CD14-positive monocyte (primary cell): ENCODE results near the gene GLRX3. TPM values are rescaled to one million over a fixed set of nuclear protein-coding genes. Genes with fewer than 3 reads are reported as not detected.

ENCODE experiments used
- DNase-seq, 3 donors: peaks; one replicate each; pipeline ENCODE4 v3.0.0-alpha.2; 2011 to 2022
- H2AFZ ChIP-seq: 2 replicates; pipeline ENCODE4 v1.6.0; 2012; ENCODE audit warnings: mild to moderate bottlenecking, low read depth, low read length, inconsistent platforms; ENCODE audit not compliant: insufficient read depth, poor library complexity, severe bottlenecking
- H3K27ac ChIP-seq, 2 donors: 1 replicate in 1 of 2; 2 replicates in 1 of 2; pipeline ENCODE4 v1.5.1; 2012 to 2013; ENCODE audit warnings: low read length in 2 of 2, control low read depth in 1 of 2, inconsistent platforms in 1 of 2, low read depth in 1 of 2, mild to moderate bottlenecking in 1 of 2
- H3K27me3 ChIP-seq, 2 donors: one replicate each; pipeline versions ENCODE4 v1.6.0 to v1.6.1; 2011 to 2013; ENCODE audit warnings: low read length in 2 of 2; ENCODE audit not compliant: control insufficient read depth in 2 of 2, insufficient read depth in 2 of 2
- H3K36me3 ChIP-seq, 2 donors: replicated peaks in 1 of 2; 1 replicate in 1 of 2; 2 replicates in 1 of 2; pipeline versions ENCODE4 v1.5.1 to v1.6.1; 2012 to 2013; ENCODE audit warnings: low read length in 2 of 2, control low read depth in 1 of 2, inconsistent platforms in 1 of 2, mild to moderate bottlenecking in 1 of 2; ENCODE audit not compliant: insufficient read depth in 2 of 2, control insufficient read depth in 1 of 2
- H3K4me1 ChIP-seq, 2 donors: 1 replicate in 1 of 2; 2 replicates in 1 of 2; pipeline versions ENCODE4 v1.5.1 to v1.6.1; 2012 to 2013; ENCODE audit warnings: low read length in 2 of 2, control low read depth in 1 of 2, inconsistent platforms in 1 of 2, mild to moderate bottlenecking in 1 of 2, moderate library complexity in 1 of 2; ENCODE audit not compliant: insufficient read depth in 2 of 2, control insufficient read depth in 1 of 2
- H3K4me2 ChIP-seq: replicated peaks from 2 replicates; pipeline ENCODE3; 2012; ENCODE audit warnings: low read length, moderate library complexity, mild to moderate bottlenecking; ENCODE audit not compliant: poor library complexity, severe bottlenecking; ENCODE audit errors: extremely low read depth
- H3K4me3 ChIP-seq, 3 experiments: fragments of 200-600 bp in 1 of 3; sonication (generic) in 1 of 3; replicated peaks in 1 of 3; 1 replicate in 2 of 3; 2 replicates in 1 of 3; pipeline ENCODE4 v1.5.1; 2011 to 2013; ENCODE audit warnings: low read length in 3 of 3, mild to moderate bottlenecking in 3 of 3, control low read depth in 2 of 3, low read depth in 2 of 3, inconsistent platforms in 1 of 3, moderate library complexity in 1 of 3
- H3K79me2 ChIP-seq: 2 replicates; pipeline ENCODE4 v1.6.0; 2012; ENCODE audit warnings: mild to moderate bottlenecking, control low read depth, inconsistent platforms, low read length, moderate library complexity; ENCODE audit not compliant: insufficient read depth
- H3K9ac ChIP-seq: 2 replicates; pipeline ENCODE4 v1.6.0; 2017; ENCODE audit warnings: low read length, mild to moderate bottlenecking; ENCODE audit not compliant: insufficient read depth, poor library complexity, severe bottlenecking
- H3K9me3 ChIP-seq, 2 donors: replicated peaks in 1 of 2; 1 replicate in 1 of 2; 2 replicates in 1 of 2; pipeline versions ENCODE4 v1.5.1 to v1.6.1; 2012 to 2013; ENCODE audit warnings: low read length in 2 of 2, control low read depth in 1 of 2; ENCODE audit not compliant: control insufficient read depth in 1 of 2, insufficient read depth in 1 of 2
- H4K20me1 ChIP-seq: 2 replicates; pipeline ENCODE4 v1.6.0; 2012; ENCODE audit warnings: mild to moderate bottlenecking, low read length, control low read depth, moderate library complexity; ENCODE audit not compliant: insufficient read depth
- H3K27ac Mint-ChIP-seq, 7 donors: one replicate each; pipeline ENCODE4 v1.8.0; 2020; ENCODE audit warnings: mild to moderate bottlenecking in 7 of 7, mixed read lengths in 7 of 7, moderate library complexity in 6 of 7, inconsistent platforms in 2 of 7
- H3K27me3 Mint-ChIP-seq, 3 donors: one replicate each; pipeline ENCODE4 v1.8.0; 2021 to 2022; ENCODE audit warnings: low read depth in 3 of 3, mild to moderate bottlenecking in 3 of 3, mixed read lengths in 3 of 3, moderate library complexity in 3 of 3, inconsistent platforms in 1 of 3
- H3K36me3 Mint-ChIP-seq, 2 donors: one replicate each; pipeline ENCODE4 v1.8.0; 2020; ENCODE audit warnings: mixed read lengths in 2 of 2, inconsistent platforms in 1 of 2, mild to moderate bottlenecking in 1 of 2
- H3K4me1 Mint-ChIP-seq: one replicate; pipeline ENCODE4 v1.8.0; 2020; ENCODE audit warnings: mild to moderate bottlenecking, mixed read lengths
- H3K4me3 Mint-ChIP-seq, 2 donors: one replicate each; pipeline ENCODE4 v1.8.0; 2020; ENCODE audit warnings: mild to moderate bottlenecking in 2 of 2, mixed read lengths in 2 of 2, moderate library complexity in 1 of 2
- H3K9me3 Mint-ChIP-seq, 7 donors: one replicate each; pipeline ENCODE4 v1.8.0; 2020 to 2022; ENCODE audit warnings: mixed read lengths in 7 of 7, mild to moderate bottlenecking in 6 of 7, moderate library complexity in 6 of 7, inconsistent platforms in 2 of 7
- CTCF ChIP-seq: fragments of 200-600 bp; IDR thresholded peaks from one replicate; pipeline ENCODE4 v1.8.0; 2022; ENCODE audit warnings: antibody characterized with exemption, mild to moderate bottlenecking
- WGBS: methylation state at CpG from one replicate; pipeline ENCODE4 v1.1.5; 2013; ENCODE audit warnings: missing lambda C conversion rate; ENCODE audit not compliant: insufficient coverage; 5-methylcytosine and 5-hydroxymethylcytosine counted together
- intact Hi-C, 2 donors: fragments of 100-400 bp; cut with micrococcal nuclease; formaldehyde crosslinking; loops; one replicate each; pipeline versions ENCODE4 v1.15.0 to v1.15.1; 2023
- polyA plus RNA-seq, 3 donors: library from polyadenylated mRNA; depleted of rRNA in 1 of 3; unstranded in 2 of 3; stranded (reverse) in 1 of 3; fragments of 300-500 nt in 2 of 3; fragments of >200 nt in 1 of 3; fragmentation: Illumina TruSeq in 2 of 3; gene quantifications; 1 replicate in 2 of 3; 2 replicates in 1 of 3; pipeline ENCODE4 v1.2.3, GENCODE V29; 2012 to 2021

The GLRX3 gene
- polyA plus RNA-seq, 3 donors = 25.3 to 94.1 (median 78.2) TPM

GRCh38 chr10:130191380-130191779 is 55.2 kb downstream of the GLRX3 start:
- Histone ChIP-seq H3K27ac (no peak overlapping the region), H3K9me3 (no peaks in the 10 kb centered on the region), H3K79me2 (no peaks in the 10 kb centered on the region), H2AFZ (no peak overlapping the region), H3K27me3 (peaks cover 0 to 21% of the 10 kb centered on the region in 2 donors), H3K4me3 (no peak overlapping the region), H3K4me2 (no peak overlapping the region), H3K4me1 (peaks cover 3 to 7% of the 10 kb centered on the region in 2 donors), H4K20me1 (no peaks in the 10 kb centered on the region), H3K9ac (no peak overlapping the region), H3K36me3 (peaks cover 0 to 11% of the 10 kb centered on the region in 2 donors)
- peaks cover 5% of the 10 kb centered on the region for H3K4me1 Mint-ChIP-seq
- H3K27ac Mint-ChIP-seq = peak overlapping the region in 1 of 7 donors; percentile 62
- H3K4me3 Mint-ChIP-seq = peak overlapping the region in 1 of 2 donors; percentile 83
- H3K36me3 Mint-ChIP-seq = peaks cover 3 to 5% of the 10 kb centered on the region in 2 donors
- peaks cover 14 to 28% (median 15%) of the 10 kb centered on the region in 3 donors for H3K27me3 Mint-ChIP-seq
- DNase-seq = no peak
- peaks cover 0 to 12% (median 0%) of the 10 kb centered on the region in 7 donors for H3K9me3 Mint-ChIP-seq
- intact Hi-C loops = loop anchor here (2.0 to 10.0 kb wide), 3 partner anchors 1593 to 1683 kb away; no protein-coding TSS in a partner anchor
- 94% methylated on average over 6 of the region's 22 CpGs for WGBS
- TF ChIP-seq CTCF = no peak

GRCh38 chr10:130192276-130192848 is 56.2 kb downstream of the GLRX3 start:
- Histone ChIP-seq H3K9ac (no peak overlapping the region), H3K9me3 (no peaks in the 10 kb centered on the region), H3K27ac (no peak overlapping the region), H3K4me1 (peaks cover 3 to 7% of the 10 kb centered on the region in 2 donors), H3K27me3 (peaks cover 0 to 21% of the 10 kb centered on the region in 2 donors), H3K4me3 (no peak overlapping the region), H4K20me1 (no peaks in the 10 kb centered on the region), H2AFZ (no peak overlapping the region), H3K79me2 (no peaks in the 10 kb centered on the region), H3K36me3 (peaks cover 0 to 4% of the 10 kb centered on the region in 2 donors), H3K4me2 (no peak overlapping the region)
- no peak for TF ChIP-seq CTCF
- Mint-ChIP-seq H3K4me1 (peaks cover 5% of the 10 kb centered on the region), H3K9me3 (peaks cover 0 to 12% (median 0%) of the 10 kb centered on the region in 7 donors), H3K4me3 (no peak overlapping the region), H3K27me3 (peaks cover 14 to 28% (median 15%) of the 10 kb centered on the region in 3 donors), H3K27ac (peak overlapping the region in 1 of 7 donors; percentile 62), H3K36me3 (peaks cover 0 to 3% of the 10 kb centered on the region in 2 donors)
- no peak for DNase-seq
- WGBS = 93% methylated on average over 8 of the region's 10 CpGs
- intact Hi-C loops = loop anchor here in 1 of 2 donors (5.0 to 10.0 kb wide), 2 partner anchors 1592 to 1680 kb away; no protein-coding TSS in a partner anchor
